NCI-H446 treated with DMSO at 0.1 percent for 48 hours (cell line): ENCODE results near the gene ULK3.

ENCODE experiments used
- DNase-seq: peaks from one replicate; lab custom pipeline; 2025; lab: John Stamatoyannopoulos, UW

Gene ULK3

GRCh38 chr15:74840851-74841775, 1.8 kb downstream of the ULK3 start:
- no peak for DNase-seq

- DNase-seq: no peak
These were observed 3.2 kb downstream of the ULK3 start for GRCh38 chr15:74839526-74840395.

- no peak for DNase-seq
These were observed 4.0 kb downstream of the ULK3 start for GRCh38 chr15:74838746-74839525.

DNA sequence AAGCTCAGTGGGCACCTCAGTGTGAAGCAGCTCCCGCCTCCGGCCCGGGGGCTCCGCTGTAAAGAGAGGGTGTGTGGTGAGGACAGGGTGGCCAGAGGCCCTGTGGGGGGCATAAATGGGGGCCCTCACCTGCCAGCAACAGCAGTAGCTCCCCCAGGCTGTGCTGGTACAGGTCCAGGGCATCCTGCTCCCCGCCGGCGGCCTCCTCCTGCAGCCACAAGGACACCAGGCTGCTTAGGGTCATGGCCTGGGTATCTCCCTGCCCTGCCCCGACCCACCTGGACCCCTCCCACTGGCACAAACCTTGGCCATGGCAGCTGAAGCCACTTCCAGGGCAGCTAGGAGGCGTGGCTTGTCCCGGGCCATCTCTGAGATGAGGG, 4.8 kb downstream of the ULK3 start:
- no peak for DNase-seq

- DNase-seq: no peak
These were observed 5.3 kb downstream of the ULK3 start for GRCh38 chr15:74837482-74838136.

DNA sequence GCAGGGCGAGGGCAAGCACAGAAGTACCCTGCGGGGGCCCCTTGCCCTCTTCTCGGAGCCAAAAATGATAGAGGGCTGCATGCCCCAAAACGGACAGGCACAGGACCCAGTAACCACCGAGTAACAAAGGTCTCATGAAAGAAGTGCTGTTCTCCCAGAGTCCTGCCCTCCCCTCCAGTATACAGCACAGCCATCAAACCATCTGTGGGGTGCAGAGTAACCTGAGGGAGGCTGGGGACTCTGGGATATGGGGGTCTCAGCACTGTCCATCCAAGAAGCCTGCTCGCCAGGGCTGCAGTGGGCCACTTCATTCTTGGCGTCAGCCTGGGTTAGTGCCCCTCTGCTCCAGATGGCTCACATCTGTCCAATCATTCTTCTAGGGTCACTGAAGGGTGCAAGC, 6.1 kb downstream of the ULK3 start:
- no peak for DNase-seq

GRCh38 chr15:74835312-74835823, 7.6 kb downstream of the ULK3 start:
- peak; percentile 29 for DNase-seq

DNA sequence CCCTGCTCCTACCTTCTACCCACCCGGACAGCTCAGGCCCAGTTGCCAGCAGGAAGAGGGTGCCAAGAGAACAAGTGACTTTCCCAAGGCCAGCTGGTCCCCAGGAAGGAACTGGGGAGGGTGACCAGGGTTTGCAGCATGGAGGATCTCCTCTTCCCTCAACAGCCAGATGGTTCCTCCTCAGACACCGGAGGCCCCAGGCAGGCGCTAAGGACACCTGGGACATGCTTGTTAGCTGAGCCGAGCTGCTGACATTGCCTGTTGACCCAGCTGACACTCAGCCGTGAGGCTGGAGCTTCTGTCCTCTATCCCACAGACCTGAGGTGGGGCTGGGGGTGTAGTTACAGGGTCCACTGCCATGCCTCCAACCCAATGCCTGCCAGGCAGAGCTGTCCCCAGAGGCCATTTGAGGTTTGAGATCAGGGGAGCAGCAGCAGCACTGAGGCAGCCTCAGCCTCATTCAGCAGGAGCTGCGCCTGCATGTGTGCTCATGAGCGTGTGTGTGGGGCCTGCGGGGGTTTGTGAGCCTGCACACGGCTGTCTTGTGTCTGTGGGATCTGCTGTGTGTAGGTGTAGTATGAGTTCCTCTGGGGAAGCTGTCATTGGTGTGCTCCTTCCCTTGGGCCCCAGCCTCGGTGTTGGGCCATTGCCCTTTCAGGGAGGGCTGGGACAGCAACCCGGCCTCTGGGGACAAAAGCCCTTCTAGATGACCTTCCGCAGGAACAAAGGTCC, 9.4 kb downstream of the ULK3 start:
- DNase-seq: no peak

DNA sequence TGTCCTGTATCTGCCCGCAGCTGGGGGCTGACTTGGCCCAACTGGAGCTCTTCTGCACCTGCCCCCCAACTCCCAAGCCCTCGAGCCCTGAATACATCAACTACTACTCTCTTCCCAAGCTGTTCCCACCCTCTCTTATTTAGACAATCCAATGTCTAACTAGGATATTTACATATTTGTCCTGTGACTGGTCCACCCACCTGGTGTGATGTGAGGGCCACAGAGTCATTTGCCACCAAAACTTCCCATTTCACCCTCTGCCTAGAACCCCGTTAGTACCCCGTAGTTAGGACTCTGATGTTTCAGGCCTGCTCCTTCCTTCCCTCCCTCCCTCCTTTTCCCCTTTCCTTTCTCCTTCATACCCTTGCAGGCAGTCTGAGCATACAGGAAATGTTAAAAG, 10.1 kb downstream of the ULK3 start:
- no peak for DNase-seq

DNA sequence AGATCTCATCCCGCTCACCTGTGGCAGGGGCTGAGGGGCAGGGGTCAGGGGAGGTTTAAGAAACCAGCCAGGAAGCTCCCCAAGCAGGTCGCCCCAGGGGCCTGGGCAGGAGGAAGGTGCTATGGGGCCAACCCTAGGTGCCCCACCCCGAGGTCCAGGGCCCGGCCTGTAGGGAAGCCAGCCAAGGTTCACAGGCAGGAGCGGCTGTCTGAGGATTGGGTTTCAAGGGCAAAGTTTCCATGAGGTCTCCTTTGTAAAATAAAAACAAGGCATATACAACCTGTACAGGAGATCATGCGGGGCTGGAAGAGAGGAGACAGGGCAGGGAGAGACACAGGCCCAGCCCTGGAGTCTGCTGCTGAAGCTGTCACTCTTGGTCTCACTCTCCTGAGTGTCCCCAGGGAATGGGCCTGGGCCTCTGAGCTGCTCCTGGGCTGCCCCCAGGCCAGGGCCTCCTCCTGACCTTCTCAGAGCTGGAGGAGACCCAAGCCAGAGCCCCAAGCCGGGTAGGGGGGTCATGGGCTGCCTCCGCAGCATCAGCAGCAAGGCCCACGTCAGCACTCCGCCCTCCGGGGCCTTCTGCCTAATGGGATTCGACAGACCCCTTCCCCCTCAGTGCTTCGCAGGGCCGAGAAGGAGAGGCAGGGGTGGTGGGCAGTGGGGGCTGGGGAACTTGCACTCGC, 11.0 kb downstream of the ULK3 start:
- no peak for DNase-seq

GRCh38 chr15:74830868-74831267, 12.1 kb downstream of the ULK3 start:
- peak; percentile 87 for DNase-seq

DNA sequence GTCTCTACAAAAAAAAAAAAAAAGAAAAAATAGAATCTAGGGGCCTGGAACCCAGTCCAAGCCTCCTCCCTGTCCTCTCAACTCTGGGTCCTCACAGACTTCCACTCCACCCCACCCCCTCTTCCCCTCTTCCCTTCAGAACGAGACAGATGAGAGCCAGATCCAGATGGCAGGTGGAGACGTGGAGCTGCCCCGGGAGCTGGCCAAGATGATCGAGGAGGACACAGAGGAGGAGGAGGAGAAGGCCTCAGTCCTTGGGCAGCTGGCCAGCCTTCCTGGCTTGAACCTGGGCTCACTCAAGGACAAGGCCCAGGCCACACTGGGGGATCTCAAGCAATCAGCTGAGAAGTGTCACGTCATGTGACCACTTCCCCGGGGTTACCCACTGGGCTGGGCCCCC, 13.0 kb downstream of the ULK3 start:
- DNase-seq: peak; percentile 42

GRCh38 chr15:74829486-74829885, 13.5 kb downstream of the ULK3 start:
- DNase-seq: no peak

DNA sequence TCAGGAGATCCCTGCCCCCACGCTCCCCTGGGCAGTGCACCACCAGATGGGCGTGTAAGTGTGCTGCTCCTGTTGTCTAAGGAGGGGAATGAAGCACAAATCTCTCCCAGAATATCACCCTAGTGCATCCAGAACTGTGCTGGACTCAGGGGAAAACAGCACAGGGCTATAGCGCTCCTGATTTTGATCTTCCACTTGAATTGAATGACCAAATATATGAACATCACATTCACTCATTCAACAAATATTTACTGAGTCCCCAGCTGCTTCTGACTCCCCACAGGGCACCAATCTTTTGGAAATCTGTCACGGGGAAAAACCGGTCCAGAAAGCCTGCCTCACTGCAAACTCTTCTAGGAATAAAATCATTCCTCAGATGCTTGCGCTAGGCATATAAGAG, 14.1 kb downstream of the ULK3 start:
- DNase-seq: peak; percentile 76

DNA sequence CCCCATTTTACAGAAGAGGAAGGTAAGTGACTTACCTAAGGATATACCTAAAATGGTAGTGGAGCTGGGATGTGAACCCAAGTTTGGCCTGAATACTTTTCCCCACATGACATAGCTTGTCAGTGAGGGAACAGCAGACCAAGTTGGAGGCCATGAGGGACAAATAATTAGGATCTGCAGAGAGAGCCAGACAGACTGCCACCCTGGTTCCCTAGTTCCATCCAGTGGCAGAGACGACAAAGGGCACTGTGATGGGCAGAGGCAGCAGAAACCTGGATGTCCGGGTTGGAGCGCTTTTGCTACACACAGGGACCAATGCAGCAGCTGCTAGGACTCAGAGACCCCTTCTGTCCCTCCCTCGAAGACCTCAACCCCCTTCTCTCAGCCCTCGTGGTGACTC, 15.3 kb downstream of the ULK3 start:
- DNase-seq: no peak

DNA sequence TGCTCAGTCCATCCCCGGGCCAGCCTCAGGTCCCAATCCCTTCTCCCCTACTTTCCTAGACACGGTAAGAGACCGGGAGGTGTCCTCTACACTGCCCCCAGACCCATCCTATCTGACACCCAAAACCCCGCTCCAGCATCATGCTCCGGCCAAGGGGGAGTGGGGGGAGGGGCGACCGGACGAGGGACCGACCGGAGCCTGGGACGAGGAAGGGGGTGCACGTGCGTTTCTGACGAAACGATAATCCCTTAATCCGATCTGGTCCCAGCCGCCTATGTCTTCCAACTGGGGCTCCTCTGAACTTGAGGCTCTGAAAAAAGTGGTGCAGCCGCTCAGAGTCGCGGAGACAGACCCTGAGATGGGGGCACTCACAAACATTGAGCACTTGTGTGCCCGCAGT, 16.0 kb downstream of the ULK3 start:
- no peak for DNase-seq

GRCh38 chr15:74826364-74826819, 16.6 kb downstream of the ULK3 start, which contains the start of gene CPLX3:
TSS of gene CPLX3 (plus strand) at chr15:74826627. CDS start at chr15:74826704, 77 bp downstream.
- DNase-seq: no peak

- no peak for DNase-seq
These were observed 17.1 kb downstream of the ULK3 start for GRCh38 chr15:74825866-74826265.

- no peak for DNase-seq
These were observed 18.0 kb downstream of the ULK3 start for GRCh38 chr15:74824976-74825375.

DNA sequence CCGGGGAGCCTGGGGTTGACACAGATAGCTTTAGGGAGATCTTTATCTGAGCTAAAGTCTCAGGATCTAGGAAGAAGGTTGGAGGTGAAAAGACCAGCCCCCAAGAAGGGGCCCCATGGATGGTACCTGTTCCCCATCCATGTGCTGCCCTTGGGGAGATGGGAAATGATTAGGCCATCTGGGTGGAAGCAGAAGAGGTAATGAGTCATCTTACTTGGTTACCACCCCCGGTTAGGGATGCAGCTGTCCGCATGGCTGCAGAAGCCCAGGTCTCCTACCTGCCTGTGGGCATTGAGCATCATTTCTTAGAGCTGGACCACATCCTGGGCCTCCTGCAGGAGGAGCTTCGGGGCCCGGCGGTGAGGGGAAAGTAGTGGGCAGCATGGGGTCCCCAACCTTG, 19.6 kb downstream of the ULK3 start:
- no peak for DNase-seq
